Measurements from ENCODE around the gene DHX57.

- TF ChIP-seq CTCF (IDR thresholded peaks at IDR 0.05; ENCODE audit: insufficient read depth, low read length, poor library complexity, severe bottlenecking) (no peak), EZH2phosphoT487 (conservative IDR thresholded peaks at IDR 0.05; ENCODE audit: low read length) (no peak)
These were observed 17.1 kb upstream of the DHX57 start for GRCh38 chr2:38892819-38893218.
